Hepatic stellate cell (primary cell): Measurements from ENCODE around the gene PAPOLB.

ENCODE experiments used
- DNase-seq: peaks from one replicate; pipeline ENCODE4 v3.0.0; 2011; ENCODE audit warnings: low spot score

PAPOLB gene

GRCh38 chr7:4878336-4879335 lies 16.8 kb upstream of the PAPOLB start:
- DNase-seq, result no peak

GRCh38 chr7:4876586-4876985 lies 14.8 kb upstream of the PAPOLB start:
- DNase-seq, result no peak

GRCh38 chr7:4875391-4875790 lies 13.6 kb upstream of the PAPOLB start:
- DNase-seq, result no peak

- no peak for DNase-seq
These were observed 11.5 kb upstream of the PAPOLB start for GRCh38 chr7:4873071-4873944.

GRCh38 chr7:4871930-4872675 lies 10.3 kb upstream of the PAPOLB start:
- no peak for DNase-seq

- DNase-seq, result no peak
These were observed 9.3 kb upstream of the PAPOLB start for GRCh38 chr7:4871056-4871680.

GRCh38 chr7:4868493-4868892 lies 6.7 kb upstream of the PAPOLB start:
- DNase-seq, result no peak

- no peak for DNase-seq
These were observed 5.0 kb upstream of the PAPOLB start for GRCh38 chr7:4866528-4867496.

GRCh38 chr7:4862156-4862555 lies 326 bp upstream of the PAPOLB start:
- no peak for DNase-seq

- no peak for DNase-seq
These were observed 603 bp downstream of the PAPOLB start for GRCh38 chr7:4861227-4861626.

- no peak for DNase-seq
These were observed 4.6 kb downstream of the PAPOLB start for GRCh38 chr7:4857189-4857588.

- DNase-seq, result no peak
These were observed 5.3 kb downstream of the PAPOLB start for GRCh38 chr7:4856336-4857057.

- no peak for DNase-seq
These were observed 6.9 kb downstream of the PAPOLB start for GRCh38 chr7:4854916-4855315.

GRCh38 chr7:4851459-4852422 lies 10.1 kb downstream of the PAPOLB start:
- no peak for DNase-seq

GRCh38 chr7:4850262-4850795 lies 11.5 kb downstream of the PAPOLB start:
- DNase-seq, result no peak

GRCh38 chr7:4849390-4849789 lies 12.4 kb downstream of the PAPOLB start:
- no peak for DNase-seq

GRCh38 chr7:4845740-4846142 lies 16.1 kb downstream of the PAPOLB start:
- DNase-seq, result no peak
